H1 (cell line): ENCODE results near the gene HBS1L. TPM values are rescaled to one million over a fixed set of nuclear protein-coding genes. Genes with fewer than 3 reads are reported as not detected.

Experiments used
- CTCF ChIA-PET: fragments of 300-600 bp; sonication (Branson Sonifier 250); formaldehyde crosslinking; loops from one replicate; lab custom pipeline; 2021; ENCODE audit not compliant: partially characterized antibody; lab: Charles Lee
- POLR2A ChIA-PET: fragments of 300-600 bp; sonication (Branson Sonifier 250); formaldehyde crosslinking; loops from one replicate; lab custom pipeline; 2021; ENCODE audit warnings: inconsistent platforms; ENCODE audit not compliant: partially characterized antibody; lab: Charles Lee
- DNase-seq, 2 experiments: peaks; one replicate each; pipeline versions ENCODE4 v3.0.0 to v3.0.0-alpha.2; 2010 to 2022; ENCODE audit warnings: low spot score in 2 of 2, low read depth in 1 of 2, mixed read lengths in 1 of 2
- FAIRE-seq: peaks from 2 replicates; lab custom pipeline; 2011; peaks lifted over from hg19 to GRCh38; lab: Jason Lieb, UNC
- H2AFZ ChIP-seq: 2 replicates; pipeline ENCODE4 v1.8.1; 2012; ENCODE audit warnings: low read length, inconsistent platforms
- H2AK5ac ChIP-seq: 2 replicates; pipeline ENCODE4 v1.6.1; 2013; ENCODE audit warnings: low read depth, low read length
- H2BK120ac ChIP-seq: replicated peaks from 2 replicates; pipeline ENCODE3; 2013; ENCODE audit warnings: low read depth, low read length, inconsistent platforms
- H2BK12ac ChIP-seq: 2 replicates; pipeline ENCODE4 v1.6.1; 2013; ENCODE audit warnings: low read depth, low read length
- H2BK15ac ChIP-seq: 2 replicates; pipeline ENCODE4 v1.6.1; 2013; ENCODE audit warnings: low read length
- H2BK20ac ChIP-seq: 2 replicates; pipeline ENCODE4 v1.6.1; 2013; ENCODE audit warnings: low read length
- H2BK5ac ChIP-seq: 2 replicates; pipeline ENCODE4 v1.6.1; 2013; ENCODE audit warnings: low read depth, low read length
- H3K14ac ChIP-seq: 2 replicates; pipeline ENCODE4 v1.6.1; 2013; ENCODE audit warnings: inconsistent platforms; ENCODE audit not compliant: insufficient read length
- H3K18ac ChIP-seq: 2 replicates; pipeline ENCODE4 v1.6.1; 2013; ENCODE audit warnings: low read length; ENCODE audit errors: extremely low read depth
- H3K23ac ChIP-seq: 2 replicates; pipeline ENCODE4 v1.6.1; 2013; ENCODE audit warnings: inconsistent platforms; ENCODE audit not compliant: insufficient read length
- H3K23me2 ChIP-seq: 2 replicates; pipeline ENCODE4 v1.6.1; 2013; ENCODE audit warnings: low read depth, low read length
- H3K27ac ChIP-seq: 2 replicates; pipeline ENCODE4 v1.6.1; 2011; ENCODE audit warnings: low read depth, low read length, inconsistent platforms
- H3K27me3 ChIP-seq, 4 experiments: replicated peaks in 1 of 4; 1 replicate in 1 of 4; 2 replicates in 3 of 4; pipeline versions ENCODE4 v1.6.1 to v1.8.1; 2011 to 2013; ENCODE audit warnings: low read length in 3 of 4, mild to moderate bottlenecking in 3 of 4, inconsistent platforms in 2 of 4, mixed read lengths in 2 of 4, moderate library complexity in 1 of 4; ENCODE audit not compliant: control insufficient read depth in 3 of 4, insufficient read depth in 3 of 4; ENCODE audit errors: extremely low read depth in 1 of 4
- H3K36me3 ChIP-seq, 4 experiments: 2 replicates each; pipeline versions ENCODE4 v1.6.1 to v1.8.1; 2011 to 2013; ENCODE audit warnings: mild to moderate bottlenecking in 4 of 4, low read length in 3 of 4, moderate library complexity in 2 of 4, control low read depth in 1 of 4, inconsistent platforms in 1 of 4; ENCODE audit not compliant: insufficient read depth in 4 of 4, control insufficient read depth in 2 of 4
- H3K4ac ChIP-seq: replicated peaks from 2 replicates; pipeline ENCODE3; 2013; ENCODE audit warnings: low read length, low read depth, mixed read lengths, inconsistent platforms; ENCODE audit not compliant: insufficient read length
- H3K4me1 ChIP-seq, 4 experiments: replicated peaks in 1 of 4; 1 replicate in 1 of 4; 2 replicates in 3 of 4; pipeline versions ENCODE4 v1.6.1 to v1.8.1; 2011 to 2013; ENCODE audit warnings: low read length in 3 of 4, inconsistent platforms in 2 of 4, mixed read lengths in 1 of 4; ENCODE audit not compliant: insufficient read depth in 4 of 4, control insufficient read depth in 3 of 4
- H3K4me2 ChIP-seq, 2 experiments: 2 replicates each; pipeline versions ENCODE4 v1.6.1 to v1.8.1; 2011 to 2013; ENCODE audit warnings: low read depth in 2 of 2, low read length in 2 of 2, control low read depth in 1 of 2, inconsistent platforms in 1 of 2, mild to moderate bottlenecking in 1 of 2; ENCODE audit not compliant: insufficient read depth in 1 of 2
- H3K4me3 ChIP-seq, 4 experiments: fragments of 200-600, 300-600 bp in 1 of 4; sonication (generic), shearing (Covaris generic), sonication (Bioruptor Twin) in 1 of 4; 2 replicates each; pipeline versions ENCODE4 v1.5.1 to v1.8.1; 2011 to 2016; ENCODE audit warnings: low read length in 4 of 4, low read depth in 3 of 4, control low read depth in 2 of 4, inconsistent platforms in 2 of 4, mild to moderate bottlenecking in 2 of 4, mixed read lengths in 1 of 4, moderate library complexity in 1 of 4; ENCODE audit not compliant: insufficient read depth in 2 of 4; ENCODE audit errors: extremely low read depth in 1 of 4
- H3K56ac ChIP-seq: replicated peaks from 2 replicates; pipeline ENCODE3; 2013; ENCODE audit warnings: low read depth, mild to moderate bottlenecking, mixed read lengths, low read length, inconsistent platforms; ENCODE audit not compliant: insufficient read length
- H3K79me1 ChIP-seq: 2 replicates; pipeline ENCODE4 v1.6.1; 2013; ENCODE audit warnings: low read depth, low read length, control low read depth
- H3K79me2 ChIP-seq, 2 experiments: 2 replicates each; pipeline versions ENCODE4 v1.6.1 to v1.8.1; 2012 to 2013; ENCODE audit warnings: low read length in 2 of 2, mild to moderate bottlenecking in 2 of 2, inconsistent platforms in 1 of 2; ENCODE audit not compliant: insufficient read depth in 2 of 2, control insufficient read depth in 1 of 2
- H3K9ac ChIP-seq, 4 experiments: replicated peaks in 1 of 4; 1 replicate in 1 of 4; 2 replicates in 3 of 4; pipeline versions ENCODE4 v1.6.1 to v1.8.1; 2011 to 2013; ENCODE audit warnings: low read depth in 3 of 4, low read length in 3 of 4, control low read depth in 2 of 4, mild to moderate bottlenecking in 2 of 4, moderate library complexity in 2 of 4, inconsistent platforms in 1 of 4; ENCODE audit errors: extremely low read depth in 1 of 4
- H3K9me3 ChIP-seq, 2 experiments: 2 replicates each; pipeline versions ENCODE4 v1.6.1 to v1.8.1; 2012 to 2013; ENCODE audit warnings: mild to moderate bottlenecking in 2 of 2, moderate library complexity in 2 of 2, control low read depth in 1 of 2, inconsistent platforms in 1 of 2, low read depth in 1 of 2, low read length in 1 of 2, mixed read lengths in 1 of 2; ENCODE audit not compliant: insufficient read depth in 2 of 2
- H4K20me1 ChIP-seq, 2 experiments: replicated peaks in 1 of 2; 2 replicates each; pipeline versions ENCODE3 to v1.8.1; 2011 to 2013; ENCODE audit warnings: inconsistent platforms in 2 of 2, low read length in 2 of 2, mild to moderate bottlenecking in 1 of 2; ENCODE audit not compliant: insufficient read depth in 2 of 2, control insufficient read depth in 1 of 2
- H4K5ac ChIP-seq: 2 replicates; pipeline ENCODE4 v1.6.1; 2013; ENCODE audit warnings: low read length, low read depth, mixed read lengths, inconsistent platforms; ENCODE audit not compliant: insufficient read length
- H4K8ac ChIP-seq: 2 replicates; pipeline ENCODE4 v1.8.0; 2013; ENCODE audit warnings: mild to moderate bottlenecking, moderate library complexity, low read length, inconsistent platforms; ENCODE audit not compliant: insufficient read depth; ENCODE audit errors: extremely low read depth
- H4K91ac ChIP-seq: replicated peaks from 2 replicates; pipeline ENCODE3; 2013; ENCODE audit warnings: low read length, mixed read lengths, inconsistent platforms; ENCODE audit not compliant: insufficient read length
- ASH2L ChIP-seq: fragments of 200-600, 300-600 bp; sonication (generic); IDR thresholded peaks from one replicate; pipeline ENCODE4 v1.7.1; 2017; ENCODE audit warnings: low read length
- CBX8 ChIP-seq: fragments of 300-800, 300-1000 bp; sonication (generic); IDR thresholded peaks from 2 replicates; pipeline ENCODE4 v1.7.1; 2016; ENCODE audit warnings: low read depth, low read length, borderline replicate concordance
- CHD1 ChIP-seq: IDR thresholded peaks from 2 replicates; pipeline ENCODE4 v1.6.1; 2012; ENCODE audit warnings: low read depth, low read length, improper control_type of control experiment
- HDAC6 ChIP-seq: IDR thresholded peaks from one replicate; pipeline ENCODE4 v1.7.1; 2012; ENCODE audit warnings: low read depth, mild to moderate bottlenecking, inconsistent platforms, low read length, moderate library complexity
- KDM5A ChIP-seq: fragments of 200-600 bp; IDR thresholded peaks from 2 replicates; pipeline ENCODE4 v1.7.1; 2012; ENCODE audit warnings: mild to moderate bottlenecking, low read length, inconsistent platforms, mixed read lengths
- MAFK ChIP-seq: IDR thresholded peaks from 2 replicates; pipeline ENCODE4 v1.6.1; 2012; ENCODE audit warnings: low read depth, mild to moderate bottlenecking, improper control_type of control experiment, low read length
- SIN3A ChIP-seq, 2 experiments: IDR thresholded peaks in 1 of 2; conservative IDR thresholded peaks in 1 of 2; 2 replicates each; pipeline ENCODE4 v1.6.1; 2011 to 2012; ENCODE audit warnings: low read length in 2 of 2, improper control_type of control experiment in 1 of 2, low read depth in 1 of 2, mild to moderate bottlenecking in 1 of 2
- TAF1 ChIP-seq: IDR thresholded peaks from 2 replicates; pipeline ENCODE4 v1.6.1; 2011; ENCODE audit warnings: mild to moderate bottlenecking, low read depth, low read length
- TBP ChIP-seq: IDR thresholded peaks from 2 replicates; pipeline ENCODE4 v1.6.1; 2011; ENCODE audit warnings: low read depth, low read length, improper control_type of control experiment
- WGBS, 2 experiments: shearing (Covaris generic) in 1 of 2; methylation state at CpG; one replicate each; pipeline versions ENCODE4 v1.1.6 to v1.1.7; 2013 to 2015; ENCODE audit warnings: low lambda C conversion rate in 2 of 2, mixed read lengths in 2 of 2, inconsistent platforms in 1 of 2, low coverage in 1 of 2, missing lambda C conversion rate in 1 of 2; ENCODE audit not compliant: insufficient replicate concordance in 2 of 2, insufficient coverage in 1 of 2, insufficient read length in 1 of 2; ENCODE audit errors: extremely low coverage in 1 of 2, missing lambda C conversion rate in 1 of 2; 5-methylcytosine and 5-hydroxymethylcytosine counted together
- polyA plus RNA-seq, 7 experiments: library from polyadenylated mRNA; depleted of rRNA in 3 of 7; stranded (reverse) in 5 of 7; unstranded in 2 of 7; fragments of >200 nt in 5 of 7; fragments of 200-250 nt in 2 of 7; gene quantifications; 1 replicate in 5 of 7; 2 replicates in 1 of 7; 4 replicates in 1 of 7; pipeline versions ENCODE4 v1.2.1 to v1.2.3, GENCODE V29; 2011 to 2013; ENCODE audit warnings: missing spikeins in 2 of 7, mixed read lengths in 2 of 7
- total RNA-seq: library from RNA; stranded (reverse); fragmentation: NEBNext Ultra II Directional; extraction: Animal tissue kit (Norgen Biotek cat#: 25700); gene quantifications from 2 replicates; pipeline ENCODE4 v1.2.1, GENCODE V29; 2021
- TF ChIP-seq, protein P1 (sequence below): IDR thresholded peaks from 2 replicates; pipeline ENCODE4 v1.6.1; 2012; ENCODE audit warnings: inconsistent platforms

Gene HBS1L
- total and polyA plus RNA-seq, 2 of the 8 experiments (the other 6 are each of a cell fraction or from before 2014, with no cell fraction given) = 28.1 to 97.1 TPM

DNA sequence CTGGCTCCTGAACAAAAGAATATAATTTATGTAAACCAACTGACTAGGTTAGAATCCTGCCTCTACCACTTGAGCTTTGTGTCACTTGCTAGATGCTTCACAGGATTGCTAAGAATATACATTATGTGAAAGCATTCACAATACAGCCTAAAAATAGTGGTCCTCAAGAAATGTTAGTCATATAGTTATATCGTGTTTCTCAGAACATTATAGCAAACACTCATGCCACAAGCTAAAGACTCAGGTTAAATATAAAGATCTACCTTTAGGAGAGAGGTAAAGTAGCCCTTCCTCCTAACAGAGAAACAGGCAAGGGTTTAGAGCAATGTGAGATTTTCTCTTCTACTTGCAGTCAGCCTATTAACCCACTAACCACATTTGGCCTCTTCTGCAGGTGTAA lies 86.9 kb downstream of the HBS1L start:
- Histone ChIP-seq H3K18ac (no peak overlapping the region), H3K4me3 (no peak overlapping the region), H3K79me1 (no peaks in the 10 kb centered on the region), H4K8ac (no peak overlapping the region), H4K91ac (no peak overlapping the region), H3K14ac (no peak overlapping the region), H4K20me1 (no peaks in the 10 kb centered on the region), H3K4me1 (no peaks in the 10 kb centered on the region), H2AK5ac (no peak overlapping the region), H2BK120ac (no peak overlapping the region), H2BK20ac (no peak overlapping the region), H2AFZ (no peak overlapping the region), H3K23me2 (no peaks in the 10 kb centered on the region), H2BK15ac (no peak overlapping the region), H3K27me3 (no peaks in the 10 kb centered on the region), H3K56ac (no peak overlapping the region), H3K27ac (no peak overlapping the region), H3K79me2 (no peaks in the 10 kb centered on the region), H2BK5ac (no peak overlapping the region), H3K4me2 (no peak overlapping the region), H3K36me3 (peaks cover 0 to 13% (median 2%) of the 10 kb centered on the region in 4 experiments; a peak in 4 of 8 replicates), H3K4ac (no peak overlapping the region), H2BK12ac (no peak overlapping the region), H3K9ac (no peak overlapping the region), H4K5ac (no peak overlapping the region), H3K9me3 (no peaks in the 10 kb centered on the region), H3K23ac (no peak overlapping the region)
- no peak for FAIRE-seq
- CTCF ChIA-PET = interaction anchor here (1.0 kb wide), 1 partner anchor 12 kb away, joined by 3 read pairs; no protein-coding TSS in a partner anchor
- POLR2A ChIA-PET = no interaction called here
- WGBS, 2 experiments = 81% methylated on average over 1 of the region's 1 CpG; no CpG with 5 or more reads in 1 of the 2 experiments
- TF ChIP-seq ASH2L (no peak), MAFK (no peak), CHD1 (no peak), TBP (no peak), SIN3A (conservative IDR thresholded peaks at IDR 0.05 in 1 of 2, IDR thresholded peaks at IDR 0.05 in 1 of 2; ENCODE audit: low read depth in 1 of 2, low read length in 2 of 2) (no peak), CBX8 (no peak), TAF1 (no peak), HDAC6 (no peak), KDM5A (no peak)
- TF ChIP-seq, protein P1, sequence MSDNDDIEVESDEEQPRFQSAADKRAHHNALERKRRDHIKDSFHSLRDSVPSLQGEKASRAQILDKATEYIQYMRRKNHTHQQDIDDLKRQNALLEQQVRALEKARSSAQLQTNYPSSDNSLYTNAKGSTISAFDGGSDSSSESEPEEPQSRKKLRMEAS = no peak
- DNase-seq = no peak
